HG03378 (cell line): Measurements from ENCODE around the gene ATP9A.

Experiments used
- ATAC-seq: cut with Tn5 transposase; IDR thresholded peaks from one replicate; pipeline ENCODE4 v1.9.1; 2021; ENCODE audit warnings: mild to moderate bottlenecking, moderate library complexity; ENCODE audit not compliant: unreplicated experiment

ATP9A gene

GRCh38 chr20:51634877-51635276 lies 133.3 kb downstream of the ATP9A start:
- ATAC-seq = no peak

- no peak for ATAC-seq
These were observed 133.9 kb downstream of the ATP9A start for GRCh38 chr20:51634257-51634656.

GRCh38 chr20:51633430-51633829 lies 134.8 kb downstream of the ATP9A start:
- no peak for ATAC-seq

- no peak for ATAC-seq
These were observed 136.2 kb downstream of the ATP9A start for GRCh38 chr20:51631953-51632352.

GRCh38 chr20:51631011-51631950 lies 136.9 kb downstream of the ATP9A start:
- no peak for ATAC-seq

- ATAC-seq = no peak
These were observed 138.7 kb downstream of the ATP9A start for GRCh38 chr20:51629399-51630058.

GRCh38 chr20:51628533-51629398 lies 139.4 kb downstream of the ATP9A start:
- no peak for ATAC-seq

GRCh38 chr20:51627586-51627985 lies 140.6 kb downstream of the ATP9A start:
- ATAC-seq = no peak

GRCh38 chr20:51625105-51625504 lies 143.1 kb downstream of the ATP9A start:
- ATAC-seq = no peak

- ATAC-seq = peak; percentile 60
These were observed 143.9 kb downstream of the ATP9A start for GRCh38 chr20:51624157-51624731.

GRCh38 chr20:51623255-51623654 lies 144.9 kb downstream of the ATP9A start:
- no peak for ATAC-seq

GRCh38 chr20:51622004-51622874 lies 146.0 kb downstream of the ATP9A start:
- ATAC-seq = no peak

GRCh38 chr20:51620432-51620831 lies 147.8 kb downstream of the ATP9A start:
- no peak for ATAC-seq

GRCh38 chr20:51616060-51616459 lies 152.1 kb downstream of the ATP9A start:
- ATAC-seq = no peak

GRCh38 chr20:51614687-51615086 lies 153.5 kb downstream of the ATP9A start:
- no peak for ATAC-seq

GRCh38 chr20:51613580-51613979 lies 154.6 kb downstream of the ATP9A start:
- ATAC-seq = no peak

GRCh38 chr20:51612896-51613295 lies 155.3 kb downstream of the ATP9A start:
- ATAC-seq = no peak

GRCh38 chr20:51611625-51611890 lies 156.6 kb downstream of the ATP9A start:
- no peak for ATAC-seq

GRCh38 chr20:51610761-51611624 lies 157.2 kb downstream of the ATP9A start:
- ATAC-seq = no peak
